Endothelial cell of umbilical vein (primary cell): ENCODE data around the gene RAB3IL1. TPM values are rescaled to one million over a fixed set of nuclear protein-coding genes. Genes with fewer than 3 reads are reported as not detected.

Source experiments
- BruUV-seq: library from RNA; stranded (reverse); fragments of 400-500 nt; replicated peaks from 2 replicates; lab custom pipeline; 2021; lab: Mats Ljungman, UMichigan
- CTCF ChIA-PET: fragments of 300-600, 350-600 bp; sonication (Branson Sonifier 250); formaldehyde crosslinking; loops from one replicate; lab custom pipeline; 2021; ENCODE audit warnings: antibody characterized with exemption, inconsistent platforms; lab: Charles Lee
- POLR2A ChIA-PET: fragments of 300-600, 350-600 bp; sonication (Branson Sonifier 250); formaldehyde crosslinking; loops from one replicate; lab custom pipeline; 2021; ENCODE audit warnings: antibody characterized with exemption, inconsistent platforms; lab: Charles Lee
- DNase-seq: peaks from one replicate; pipeline ENCODE4 v3.0.0-alpha.2; 2011; ENCODE audit warnings: low read depth, low spot score
- FAIRE-seq: peaks from 2 replicates; lab custom pipeline; 2011; peaks lifted over from hg19 to GRCh38; lab: Jason Lieb, UNC
- H2AFZ ChIP-seq: 2 replicates; pipeline ENCODE4 v1.6.0; 2012; ENCODE audit warnings: low read depth, low read length, control low read depth, inconsistent platforms
- H3K27ac ChIP-seq: 2 replicates; pipeline ENCODE4 v1.5.1; 2011; ENCODE audit warnings: low read depth, mild to moderate bottlenecking, control low read depth, low read length, moderate library complexity; ENCODE audit not compliant: insufficient read depth
- H3K27me3 ChIP-seq, 2 experiments: 2 replicates each; pipeline versions ENCODE4 v1.6.0 to v1.6.1; 2011; ENCODE audit warnings: low read length in 2 of 2, mixed read lengths in 1 of 2; ENCODE audit not compliant: control insufficient read depth in 2 of 2, insufficient read depth in 2 of 2
- H3K36me3 ChIP-seq, 2 experiments: 2 replicates in 1 of 2; 3 replicates in 1 of 2; pipeline ENCODE4 v1.5.1; 2011; ENCODE audit warnings: low read length in 2 of 2, mild to moderate bottlenecking in 1 of 2, moderate library complexity in 1 of 2; ENCODE audit not compliant: control insufficient read depth in 2 of 2, insufficient read depth in 2 of 2; ENCODE audit errors: extremely low read depth in 1 of 2
- H3K4me1 ChIP-seq: 3 replicates; pipeline ENCODE4 v1.5.1; 2011; ENCODE audit warnings: mild to moderate bottlenecking, low read length; ENCODE audit not compliant: control insufficient read depth, insufficient read depth; ENCODE audit errors: extremely low read depth
- H3K4me2 ChIP-seq: 2 replicates; pipeline ENCODE4 v1.6.1; 2011; ENCODE audit warnings: low read length, control low read depth, mixed read lengths; ENCODE audit not compliant: insufficient read depth
- H3K4me3 ChIP-seq, 3 experiments: fragments of 200-600 bp in 1 of 3; sonication (generic), shearing (Covaris generic) in 1 of 3; replicated peaks in 1 of 3; 2 replicates each; pipeline ENCODE4 v1.5.1; 2011 to 2016; ENCODE audit warnings: control low read depth in 3 of 3, low read length in 3 of 3, mild to moderate bottlenecking in 2 of 3, inconsistent platforms in 1 of 3, low read depth in 1 of 3, moderate library complexity in 1 of 3; ENCODE audit not compliant: insufficient read depth in 1 of 3
- H3K79me2 ChIP-seq: 2 replicates; pipeline ENCODE4 v1.6.0; 2012; ENCODE audit warnings: low read length, inconsistent platforms; ENCODE audit not compliant: control insufficient read depth, insufficient read depth
- H3K9ac ChIP-seq: replicated peaks from 2 replicates; pipeline ENCODE3; 2011; ENCODE audit warnings: low read length, control low read depth; ENCODE audit not compliant: insufficient read depth; ENCODE audit errors: extremely low read depth
- H3K9me1 ChIP-seq: replicated peaks from 3 replicates; pipeline ENCODE4 v1.6.0; 2011; ENCODE audit warnings: mild to moderate bottlenecking, low read length; ENCODE audit not compliant: control insufficient read depth, insufficient read depth; ENCODE audit errors: extremely low read depth
- H3K9me3 ChIP-seq: replicated peaks from 2 replicates; pipeline ENCODE4 v1.5.1; 2012; ENCODE audit warnings: low read length, inconsistent platforms; ENCODE audit not compliant: control insufficient read depth, insufficient read depth
- H4K20me1 ChIP-seq: replicated peaks from 2 replicates; pipeline ENCODE3; 2011; ENCODE audit warnings: mild to moderate bottlenecking, low read length; ENCODE audit not compliant: control insufficient read depth, insufficient read depth; ENCODE audit errors: extremely low read depth
- EZH2 ChIP-seq: IDR thresholded peaks from 2 replicates; pipeline ENCODE4 v1.6.1; 2012; ENCODE audit warnings: borderline replicate concordance, low read depth, mild to moderate bottlenecking, moderate library complexity, low read length, inconsistent platforms; ENCODE audit not compliant: severe bottlenecking
- FOS ChIP-seq: IDR thresholded peaks from 2 replicates; pipeline ENCODE4 v1.6.1; 2011; ENCODE audit warnings: mild to moderate bottlenecking, low read length, moderate library complexity, borderline replicate concordance; ENCODE audit not compliant: insufficient read depth
- GATA2 ChIP-seq: IDR thresholded peaks from 2 replicates; pipeline ENCODE4 v1.7.0; 2011; ENCODE audit warnings: low read depth, mild to moderate bottlenecking, moderate library complexity, mixed read lengths, low read length; ENCODE audit not compliant: insufficient read length, insufficient read depth
- JUN ChIP-seq: IDR thresholded peaks from 2 replicates; pipeline ENCODE4 v1.6.1; 2011; ENCODE audit warnings: borderline replicate concordance, low read depth; ENCODE audit not compliant: insufficient read length, insufficient read depth
- MYC ChIP-seq: IDR thresholded peaks from one replicate; pipeline ENCODE4 v1.6.1; 2011; ENCODE audit warnings: mild to moderate bottlenecking, low read depth, low read length
- POLR2A ChIP-seq: IDR thresholded peaks from 2 replicates; pipeline ENCODE4 v1.6.1; 2012; ENCODE audit warnings: low read depth, mild to moderate bottlenecking, control low read depth, low read length
- POLR2AphosphoS5 ChIP-seq: IDR thresholded peaks from 2 replicates; pipeline ENCODE4 v1.6.1; 2012; ENCODE audit warnings: low read depth, mild to moderate bottlenecking, control low read depth, low read length, moderate library complexity; ENCODE audit not compliant: insufficient read depth
- dilution Hi-C: fragments of 300-500 bp; cut with MboI; formaldehyde crosslinking; loops from one replicate; pipeline ENCODE4 v1.15.0; 2019; ENCODE audit warnings: low sequenced_read_pairs; ENCODE audit not compliant: extremely low pct_ligation_motif_present
- intact Hi-C: fragments of 100-400 bp; cut with micrococcal nuclease; formaldehyde crosslinking; loops from one replicate; pipeline ENCODE4 v1.10.0; 2022
- polyA plus RNA-seq, 4 experiments: library from polyadenylated mRNA; depleted of rRNA in 3 of 4; stranded (reverse) in 3 of 4; unstranded in 1 of 4; fragments of >200 nt; gene quantifications; 2 replicates each; pipeline versions ENCODE4 v1.2.1 to v1.2.3, GENCODE V29; 2011 to 2012; ENCODE audit warnings: missing spikeins in 1 of 4
- total RNA-seq: library from RNA; stranded (reverse); gene quantifications from 2 replicates; pipeline ENCODE4 v1.2.3, GENCODE V29; 2021
- TF ChIP-seq, protein P1 (sequence below): IDR thresholded peaks from 2 replicates; pipeline ENCODE4 v1.6.1; 2011; ENCODE audit not compliant: insufficient read depth, insufficient read length
- TF ChIP-seq, protein P2 (sequence below), 2 donors: IDR thresholded peaks; 1 replicate in 1 of 2; 2 replicates in 1 of 2; pipeline ENCODE4 v1.5.1; 2011; ENCODE audit warnings: low read length in 2 of 2, mild to moderate bottlenecking in 2 of 2, moderate library complexity in 2 of 2, control low read depth in 1 of 2, inconsistent platforms in 1 of 2, low read depth in 1 of 2; ENCODE audit not compliant: insufficient read depth in 1 of 2; ENCODE audit errors: extremely low read depth in 1 of 2

Gene RAB3IL1
- total and polyA plus RNA-seq, 2 donors (not counting 3 experiments of a cell fraction or from before 2014, with no cell fraction given): 1.8 to 3.6 TPM

DNA sequence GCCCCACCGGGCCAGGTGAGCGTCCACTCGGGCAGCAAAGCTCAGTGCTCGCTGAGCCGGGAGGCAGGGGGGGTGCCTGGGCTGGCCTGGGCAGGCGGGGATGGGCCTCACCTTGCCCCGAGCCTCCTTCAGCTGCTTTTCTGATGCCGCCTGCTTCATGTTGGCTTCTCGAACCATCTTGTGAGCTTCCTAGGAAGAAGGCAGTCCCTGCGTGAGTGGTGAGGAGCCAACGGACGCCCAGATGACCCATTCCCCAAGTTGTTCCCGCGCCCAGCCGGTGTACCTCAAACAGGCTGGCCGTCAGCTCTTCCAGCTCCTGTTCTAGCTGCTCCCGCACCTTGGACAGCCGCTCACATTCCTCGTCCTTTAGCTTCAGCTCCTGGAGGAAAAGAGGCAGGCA, 10.1 kb downstream of the RAB3IL1 start:
- Histone ChIP-seq H3K79me2 (no peaks in the 10 kb centered on the region), H3K27ac (no peak overlapping the region), H4K20me1 (no peaks in the 10 kb centered on the region), H3K36me3 (no peaks in the 10 kb centered on the region), H3K4me2 (no peak overlapping the region), H2AFZ (no peak overlapping the region), H3K9ac (no peak overlapping the region), H3K27me3 (no peaks in the 10 kb centered on the region), H3K9me1 (no peaks in the 10 kb centered on the region), H3K4me3 (no peak overlapping the region), H3K9me3 (no peaks in the 10 kb centered on the region), H3K4me1 (no peaks in the 10 kb centered on the region)
- FAIRE-seq: no peak
- dilution Hi-C loops: no loop called here
- no peak for DNase-seq
- intact Hi-C loops: no loop called here
- ChIA-PET POLR2A (no interaction called here), CTCF (interaction anchor here (0.7 to 16.0 kb wide), 7 partner anchors 8 to 202 kb away, joined by 4 to 416 read pairs (median 10); no protein-coding TSS in a partner anchor)
- BruUV-seq: no TSS peak
- no peak for TF ChIP-seq GATA2
- TF ChIP-seq, protein P1, sequence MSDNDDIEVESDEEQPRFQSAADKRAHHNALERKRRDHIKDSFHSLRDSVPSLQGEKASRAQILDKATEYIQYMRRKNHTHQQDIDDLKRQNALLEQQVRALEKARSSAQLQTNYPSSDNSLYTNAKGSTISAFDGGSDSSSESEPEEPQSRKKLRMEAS: no peak
- TF ChIP-seq FOS: no peak
- TF ChIP-seq POLR2AphosphoS5: no peak
- TF ChIP-seq EZH2: no peak
- TF ChIP-seq, protein P2, sequence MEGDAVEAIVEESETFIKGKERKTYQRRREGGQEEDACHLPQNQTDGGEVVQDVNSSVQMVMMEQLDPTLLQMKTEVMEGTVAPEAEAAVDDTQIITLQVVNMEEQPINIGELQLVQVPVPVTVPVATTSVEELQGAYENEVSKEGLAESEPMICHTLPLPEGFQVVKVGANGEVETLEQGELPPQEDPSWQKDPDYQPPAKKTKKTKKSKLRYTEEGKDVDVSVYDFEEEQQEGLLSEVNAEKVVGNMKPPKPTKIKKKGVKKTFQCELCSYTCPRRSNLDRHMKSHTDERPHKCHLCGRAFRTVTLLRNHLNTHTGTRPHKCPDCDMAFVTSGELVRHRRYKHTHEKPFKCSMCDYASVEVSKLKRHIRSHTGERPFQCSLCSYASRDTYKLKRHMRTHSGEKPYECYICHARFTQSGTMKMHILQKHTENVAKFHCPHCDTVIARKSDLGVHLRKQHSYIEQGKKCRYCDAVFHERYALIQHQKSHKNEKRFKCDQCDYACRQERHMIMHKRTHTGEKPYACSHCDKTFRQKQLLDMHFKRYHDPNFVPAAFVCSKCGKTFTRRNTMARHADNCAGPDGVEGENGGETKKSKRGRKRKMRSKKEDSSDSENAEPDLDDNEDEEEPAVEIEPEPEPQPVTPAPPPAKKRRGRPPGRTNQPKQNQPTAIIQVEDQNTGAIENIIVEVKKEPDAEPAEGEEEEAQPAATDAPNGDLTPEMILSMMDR (IDR thresholded peaks at IDR 0.05; ENCODE audit: extremely low read depth in 1 of 2, insufficient read depth in 1 of 2, low read depth in 1 of 2, low read length in 2 of 2): no peak
- TF ChIP-seq JUN: no peak
- TF ChIP-seq MYC: no peak
- TF ChIP-seq POLR2A: no peak
